Stimulated activated CD4-positive, alpha-beta T cell treated with anti-CD3 and anti-CD28 coated beads, Interleukin-1b, Interleukin-23, amount 100 ng/mL, for 48 hours (primary cell): ENCODE measurements around the gene UBAP2L.
A peak's percentile ranks its signal among the peaks of the same experiment; 100 is the strongest.
"Not testable (repeated sequence)": the region's sequence is repeated elsewhere in the genome, so short reads cannot be mapped to it uniquely, and the experiment has no call there.

ENCODE experiments used
- DNase-seq: peaks from one replicate; pipeline ENCODE4 v3.0.0-alpha.2; 2020

The UBAP2L gene

GRCh38 chr1:154241703-154242351 lies 21.1 kb downstream of the UBAP2L start:
- no peak for DNase-seq

GRCh38 chr1:154253671-154254070 lies 32.9 kb downstream of the UBAP2L start:
- DNase-seq = no peak

DNA sequence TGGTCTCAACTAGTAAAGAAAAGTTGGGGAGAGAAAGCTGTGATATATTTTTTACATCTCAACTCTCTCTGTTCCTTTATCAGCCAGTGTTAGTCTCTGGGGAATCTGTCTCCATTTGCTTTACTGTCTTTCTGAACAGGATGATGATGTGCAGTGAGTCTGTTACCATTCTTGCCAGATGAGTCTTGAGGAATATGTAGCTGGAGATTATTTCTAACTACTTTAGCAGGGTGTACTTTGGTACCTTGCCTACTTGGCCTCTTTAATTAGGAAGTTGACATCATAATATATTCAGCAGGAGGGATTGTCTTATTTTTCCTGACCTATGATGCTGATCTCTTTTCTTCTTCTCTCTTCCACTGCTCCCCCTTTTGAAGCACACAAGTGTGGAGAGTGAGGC lies 35.9 kb downstream of the UBAP2L start:
- DNase-seq = no peak

GRCh38 chr1:154258784-154259183 lies 38.0 kb downstream of the UBAP2L start:
- no peak for DNase-seq

GRCh38 chr1:154260127-154260526 lies 39.4 kb downstream of the UBAP2L start:
- no peak for DNase-seq

GRCh38 chr1:154263465-154264332 lies 42.9 kb downstream of the UBAP2L start:
- no peak for DNase-seq

- no peak for DNase-seq
Measured at GRCh38 chr1:154264454-154264853, 43.7 kb downstream of the UBAP2L start.

- DNase-seq = no peak
Measured at GRCh38 chr1:154265586-154265985, 44.8 kb downstream of the UBAP2L start.

DNA sequence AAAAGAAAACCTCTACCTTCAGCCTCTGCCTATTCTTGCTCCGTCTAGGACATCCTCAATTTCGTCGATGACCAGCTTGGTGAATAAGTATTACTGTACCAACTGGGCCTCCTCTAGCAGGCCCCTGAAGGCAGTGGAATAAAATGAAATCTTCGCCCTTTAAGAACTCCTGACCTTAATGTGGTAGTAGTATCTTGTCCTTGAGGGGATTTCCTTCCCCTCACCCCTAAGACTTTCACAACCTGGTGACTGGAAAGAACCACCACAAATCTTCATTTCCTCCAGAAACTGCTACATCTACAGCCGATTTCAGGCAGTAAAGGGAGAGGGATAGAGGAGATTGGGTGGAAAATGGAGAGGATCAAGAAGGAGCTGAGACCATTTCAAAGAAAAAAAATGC lies 50.1 kb downstream of the UBAP2L start:
- DNase-seq = no peak

DNA sequence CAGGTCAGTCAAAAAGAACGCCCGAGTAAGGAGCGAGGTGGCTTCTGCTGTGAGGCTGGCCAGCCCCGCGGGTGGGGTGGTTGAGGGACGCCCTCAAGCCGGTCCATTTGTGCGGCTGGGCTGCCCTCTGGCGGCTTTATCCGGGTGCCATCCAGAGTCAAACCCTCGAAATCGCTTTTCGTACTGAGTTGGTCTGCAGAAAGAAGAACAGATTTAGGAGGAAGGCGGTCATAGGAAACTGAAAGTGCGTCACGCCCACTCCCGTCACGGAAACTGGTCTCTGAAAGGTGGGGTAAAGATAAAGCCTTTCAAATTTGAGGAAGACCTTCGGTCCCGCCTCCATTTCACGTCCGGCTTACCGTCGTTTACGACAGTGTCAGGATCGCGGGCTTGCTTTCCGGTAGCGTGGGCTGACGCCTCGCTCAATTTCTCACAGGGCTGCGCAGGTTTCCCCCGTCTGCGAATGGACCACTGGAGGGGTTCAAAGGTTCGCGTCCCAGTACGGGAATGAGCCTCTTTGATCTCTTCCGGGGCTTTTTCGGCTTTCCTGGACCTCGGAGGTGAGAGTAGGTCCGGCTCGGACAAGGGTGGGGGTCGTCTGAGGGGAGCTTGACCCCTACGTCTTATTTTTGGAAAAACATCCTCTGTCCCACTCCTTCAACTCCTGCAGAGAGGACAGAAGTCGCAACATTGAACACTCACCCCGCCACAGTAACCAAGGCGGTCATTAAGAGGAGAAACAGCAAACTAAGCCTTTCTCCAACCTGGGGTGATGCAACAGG lies 51.7 kb downstream of the UBAP2L start, which contains the start of gene HAX1:
Gene HAX1, plus strand, starts transcription at position 413 of the 782 bp plus-strand sequence. Its CDS starts 95 bp downstream, at position 508.
- peak; percentile 98 for DNase-seq

GRCh38 chr1:154272999-154273563 lies 52.3 kb downstream of the UBAP2L start:
- no peak for DNase-seq

GRCh38 chr1:154276797-154277196 lies 56.0 kb downstream of the UBAP2L start:
- DNase-seq = peak; percentile 30

DNA sequence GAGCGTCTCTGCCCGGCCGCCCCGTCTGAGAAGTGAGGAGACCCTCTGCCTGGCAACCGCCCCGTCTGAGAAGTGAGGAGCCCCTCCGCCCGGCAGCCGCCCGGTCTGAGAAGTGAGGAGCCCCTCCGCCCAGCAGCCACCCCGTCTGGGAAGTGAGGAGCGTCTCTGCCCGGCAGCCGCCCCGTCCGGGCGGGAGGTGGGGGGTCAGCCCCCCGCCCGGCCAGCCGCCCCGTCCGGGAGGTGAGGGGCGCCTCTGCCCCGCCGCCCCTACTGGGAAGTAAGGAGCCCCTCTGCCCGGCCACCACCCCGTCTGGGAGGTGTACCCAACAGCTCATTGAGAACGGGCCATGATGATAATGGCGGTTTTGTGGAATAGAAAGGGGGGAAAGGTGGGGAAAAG lies 66.8 kb downstream of the UBAP2L start:
- not testable (repeated sequence) for DNase-seq

DNA sequence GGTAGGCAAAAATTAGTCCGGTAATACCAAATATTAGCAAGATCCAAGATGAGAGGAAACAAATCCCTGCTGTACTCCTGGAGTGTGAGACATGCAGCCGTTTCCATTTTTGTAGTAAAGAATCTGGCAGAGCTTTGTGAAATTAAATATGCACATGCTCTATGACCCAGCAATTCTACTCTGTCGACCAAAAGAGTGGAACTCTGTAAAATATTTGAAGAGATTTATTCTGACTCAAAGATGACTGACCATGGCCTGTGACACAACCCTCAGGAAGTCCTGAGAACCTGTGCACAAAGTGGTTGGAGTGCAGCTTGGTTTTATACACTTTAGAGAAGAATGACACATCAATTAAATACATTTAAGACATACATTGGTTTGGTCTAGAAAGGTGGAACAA lies 67.9 kb downstream of the UBAP2L start:
- no peak for DNase-seq

DNA sequence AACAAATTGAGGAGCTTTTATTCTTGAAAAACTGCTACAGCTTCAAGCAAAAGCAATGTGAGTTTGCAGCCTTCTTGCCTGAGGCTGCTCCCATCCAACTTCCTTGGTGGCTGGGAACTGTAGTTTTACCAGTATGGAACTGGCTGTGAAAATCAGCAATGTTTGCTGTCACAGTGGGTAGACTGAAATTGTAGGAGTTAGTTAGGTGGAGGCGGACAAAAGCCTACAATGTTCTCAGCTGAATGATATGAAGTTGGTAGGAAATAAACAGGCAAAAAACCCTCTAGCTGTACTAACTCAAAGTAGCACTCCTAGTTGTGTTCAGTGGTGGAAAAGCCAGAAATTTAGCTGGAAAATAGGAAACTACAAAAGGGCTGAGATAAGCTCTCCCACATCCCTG lies 70.2 kb downstream of the UBAP2L start:
- DNase-seq = no peak

- no peak for DNase-seq
Measured at GRCh38 chr1:154295408-154296235, 74.9 kb downstream of the UBAP2L start.

GRCh38 chr1:154301582-154301981 lies 80.8 kb downstream of the UBAP2L start:
- no peak for DNase-seq

- DNase-seq = peak; percentile 87
Measured at GRCh38 chr1:154304664-154305337, 84.0 kb downstream of the UBAP2L start.

DNA sequence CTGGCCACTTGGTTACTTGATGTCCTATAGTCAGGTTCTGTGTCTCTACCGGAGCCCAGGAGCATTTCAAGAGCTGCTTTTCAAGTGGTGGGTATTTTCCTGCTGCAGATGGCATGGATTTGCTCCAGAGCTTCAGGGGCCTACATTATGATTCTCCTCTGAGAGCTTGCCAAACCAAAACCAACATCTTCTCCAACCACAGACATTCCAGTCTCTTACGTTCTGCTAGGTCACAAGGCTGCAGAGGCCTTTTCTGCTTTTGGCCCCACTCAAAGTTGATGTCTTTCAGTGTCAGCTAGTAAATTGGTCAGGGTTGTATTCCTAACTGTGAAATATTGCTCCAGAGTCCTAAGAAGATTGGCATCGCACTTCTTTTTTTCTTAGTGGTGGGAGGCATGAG lies 85.4 kb downstream of the UBAP2L start:
- no peak for DNase-seq

- DNase-seq = peak; percentile 23
Measured at GRCh38 chr1:154307670-154308270, 87.0 kb downstream of the UBAP2L start.

- DNase-seq = not testable (repeated sequence)
Measured at GRCh38 chr1:154309136-154309535, 88.4 kb downstream of the UBAP2L start.
